Measurements from ENCODE around the gene AAK1.
"Not testable (repeated sequence)": the region's sequence is repeated elsewhere in the genome, so short reads cannot be mapped to it uniquely, and the experiment has no call there.

The AAK1 gene

DNA sequence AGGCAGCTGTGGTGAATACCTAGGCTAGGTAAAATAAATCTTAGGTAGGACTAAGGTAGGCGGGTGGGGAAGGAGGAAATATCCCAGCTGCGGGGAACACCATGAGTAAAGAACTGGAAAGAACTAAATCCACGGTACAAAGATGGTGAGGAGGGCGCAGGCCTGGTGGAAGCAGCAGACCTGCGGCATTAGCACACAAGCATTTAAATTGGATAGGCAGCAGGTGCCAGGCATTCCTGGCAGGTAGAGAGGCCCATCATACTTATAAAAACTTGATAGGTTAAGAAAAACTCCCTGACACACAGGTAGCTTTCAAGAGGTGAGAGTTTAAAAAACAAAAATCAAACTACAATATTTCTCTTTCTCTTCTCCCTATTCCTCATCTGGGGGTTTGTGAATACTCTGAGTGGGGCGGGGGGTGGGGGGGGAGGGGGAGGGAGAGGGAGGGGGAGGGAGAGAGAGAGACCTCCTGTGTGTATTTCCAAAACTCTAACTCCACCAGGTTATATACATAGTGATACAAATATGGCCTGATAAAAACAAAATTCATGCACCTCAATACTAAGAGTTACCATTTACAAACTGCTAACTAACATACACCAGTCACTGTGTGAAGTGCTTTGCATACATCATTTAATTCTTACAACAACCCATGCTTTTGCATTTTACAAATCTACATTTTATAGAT, 13.5 kb downstream of the AAK1 start:
- DNase-seq (ENCODE audit: extremely low read depth, low read depth), result no peak
- H3K4me3 ChIP-seq (replicated peaks; ENCODE audit: low read depth, low read length), result no peak overlapping the region
- TF ChIP-seq CTCF (IDR thresholded peaks at IDR 0.05; ENCODE audit: low read depth, low read length, missing control alignments), result no peak

GRCh38 chr2:69628325-69629021, 15.1 kb downstream of the AAK1 start:
- H3K4me3 ChIP-seq (replicated peaks; ENCODE audit: low read depth, low read length), result no peak overlapping the region
- TF ChIP-seq CTCF (IDR thresholded peaks at IDR 0.05; ENCODE audit: low read depth, low read length, missing control alignments), result no peak
- DNase-seq (ENCODE audit: extremely low read depth, low read depth), result no peak

DNA sequence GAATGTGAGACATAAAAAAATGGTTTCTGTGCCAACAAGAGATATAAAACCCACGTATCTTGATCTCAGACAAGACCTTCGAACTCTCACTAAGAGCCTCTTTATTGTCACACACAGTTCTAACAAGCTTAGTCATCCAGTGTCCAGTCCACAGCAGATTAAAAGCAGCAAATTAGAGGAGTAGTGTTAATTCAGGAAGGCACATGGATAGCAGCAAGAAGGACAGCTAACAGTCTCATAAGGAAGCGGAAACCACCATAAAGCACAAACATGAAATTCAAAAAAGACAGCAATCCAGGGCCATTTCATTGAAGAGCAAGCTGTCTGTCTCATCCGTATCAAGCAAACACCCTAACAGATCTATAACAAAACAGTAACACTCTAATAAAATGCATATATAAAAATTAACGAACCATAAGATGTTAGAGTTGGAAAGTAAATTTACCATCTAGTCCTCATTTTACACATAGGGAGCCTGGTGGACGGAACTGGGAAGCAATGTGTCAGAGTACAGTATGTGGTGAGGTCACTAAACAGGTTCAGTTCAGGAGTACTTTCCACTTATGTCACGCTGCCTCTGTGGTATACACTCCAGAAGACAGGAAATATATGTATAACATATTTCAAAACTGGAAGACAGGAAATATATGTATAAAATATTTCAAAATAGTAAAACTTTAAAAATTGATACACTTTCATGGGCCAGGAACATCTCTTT, 18.3 kb downstream of the AAK1 start:
- no peak for DNase-seq (ENCODE audit: extremely low read depth, low read depth)
- TF ChIP-seq CTCF (IDR thresholded peaks at IDR 0.05; ENCODE audit: low read depth, low read length, missing control alignments), result no peak
- no peak overlapping the region for H3K4me3 ChIP-seq (replicated peaks; ENCODE audit: low read depth, low read length)

- TF ChIP-seq CTCF (IDR thresholded peaks at IDR 0.05; ENCODE audit: low read depth, low read length, missing control alignments), result no peak
- DNase-seq (ENCODE audit: extremely low read depth, low read depth), result no peak
- no peak overlapping the region for H3K4me3 ChIP-seq (replicated peaks; ENCODE audit: low read depth, low read length)
Measured at GRCh38 chr2:69624611-69625010, 18.9 kb downstream of the AAK1 start.

DNA sequence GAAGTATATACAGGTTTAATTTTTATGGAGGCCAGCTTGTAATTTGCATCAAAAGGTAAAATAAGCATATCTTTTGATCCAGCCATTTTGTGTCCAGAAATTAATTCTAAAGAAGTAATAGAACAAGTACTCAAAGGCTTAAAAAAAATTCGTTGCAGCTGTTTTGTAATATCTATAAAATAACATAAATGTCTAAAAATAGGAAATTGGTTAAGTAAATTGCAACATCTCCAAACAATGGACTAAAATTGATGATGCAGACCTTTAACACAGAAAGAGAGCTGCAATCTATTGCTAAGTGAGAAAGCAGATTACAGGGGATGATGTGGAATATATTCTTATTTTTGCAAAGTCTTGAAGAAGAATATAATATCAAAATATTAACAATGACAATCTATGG, 19.4 kb downstream of the AAK1 start:
- H3K4me3 ChIP-seq (replicated peaks; ENCODE audit: low read depth, low read length), result no peak overlapping the region
- no peak for DNase-seq (ENCODE audit: extremely low read depth, low read depth)
- no peak for TF ChIP-seq CTCF (IDR thresholded peaks at IDR 0.05; ENCODE audit: low read depth, low read length, missing control alignments)

DNA sequence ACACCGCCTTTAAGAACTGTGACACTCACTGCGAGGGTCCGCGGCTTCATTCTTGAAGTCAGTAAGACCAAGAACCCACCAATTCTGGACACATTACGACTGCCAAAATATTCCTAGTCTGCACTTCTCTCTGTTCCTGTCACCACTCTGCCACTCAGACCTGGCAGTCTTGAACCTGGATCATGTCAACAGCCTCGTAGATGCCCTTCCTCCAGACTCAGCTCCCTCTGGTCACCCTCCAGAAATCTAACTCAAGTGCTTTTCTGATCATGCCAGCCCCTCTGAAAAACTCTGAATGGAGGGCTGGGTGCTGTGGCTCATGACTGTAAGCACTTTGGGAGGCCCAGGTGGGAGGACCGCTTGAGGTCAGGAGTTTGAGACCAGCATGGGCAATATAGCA, 20.3 kb downstream of the AAK1 start:
- DNase-seq (ENCODE audit: extremely low read depth, low read depth), result no peak
- no peak for TF ChIP-seq CTCF (IDR thresholded peaks at IDR 0.05; ENCODE audit: low read depth, low read length, missing control alignments)
- no peak overlapping the region for H3K4me3 ChIP-seq (replicated peaks; ENCODE audit: low read depth, low read length)

DNA sequence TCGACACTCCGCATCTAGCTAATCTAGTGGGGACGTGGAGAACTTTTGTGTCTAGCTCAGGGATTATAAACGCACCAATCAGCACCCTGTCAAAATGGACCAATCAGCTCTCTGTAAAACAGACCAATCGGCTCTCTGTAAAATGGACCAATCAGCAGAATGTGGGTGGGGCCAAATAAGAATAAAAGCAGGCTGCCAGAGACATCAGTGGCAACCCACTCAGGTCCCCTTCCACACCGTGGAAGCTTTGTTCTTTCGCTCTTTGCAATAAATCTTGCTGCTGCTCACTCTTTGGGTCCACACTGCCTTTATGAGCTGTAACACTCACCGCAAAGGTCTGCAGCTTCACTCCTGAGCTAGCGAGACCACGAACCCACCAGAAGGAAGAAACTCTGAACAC, 20.7 kb downstream of the AAK1 start:
- H3K4me3 ChIP-seq (replicated peaks; ENCODE audit: low read depth, low read length); DNase-seq (ENCODE audit: extremely low read depth, low read depth): not testable (repeated sequence)

- not testable (repeated sequence) for DNase-seq (ENCODE audit: extremely low read depth, low read depth); H3K4me3 ChIP-seq (replicated peaks; ENCODE audit: low read depth, low read length)
Measured at GRCh38 chr2:69622017-69622540, 21.5 kb downstream of the AAK1 start.

All from HFF-Myc (cell line).